Stomach (tissue), 4 donors: Measurements from ENCODE around the gene DPP10.

Source experiments
- CTCF ChIP-seq, 7 experiments: fragments of 450-650 bp in 4 of 7; fragments of 200-600 bp in 3 of 7; sonication (generic) in 3 of 7; IDR thresholded peaks; one replicate each; pipeline ENCODE4 v1.5.1; 2016 to 2019; ENCODE audit warnings: antibody characterized with exemption in 7 of 7, control low read depth in 2 of 7, mild to moderate bottlenecking in 1 of 7
- EP300 ChIP-seq: sonication (generic); formaldehyde crosslinking; IDR thresholded peaks from one replicate; pipeline ENCODE4 v1.6.1; 2017; ENCODE audit warnings: antibody characterized with exemption
- POLR2AphosphoS5 ChIP-seq, 3 donors: sonication (generic); formaldehyde crosslinking; IDR thresholded peaks; one replicate each; pipeline ENCODE4 v1.6.1; 2016; ENCODE audit warnings: antibody characterized with exemption in 3 of 3

DNA sequence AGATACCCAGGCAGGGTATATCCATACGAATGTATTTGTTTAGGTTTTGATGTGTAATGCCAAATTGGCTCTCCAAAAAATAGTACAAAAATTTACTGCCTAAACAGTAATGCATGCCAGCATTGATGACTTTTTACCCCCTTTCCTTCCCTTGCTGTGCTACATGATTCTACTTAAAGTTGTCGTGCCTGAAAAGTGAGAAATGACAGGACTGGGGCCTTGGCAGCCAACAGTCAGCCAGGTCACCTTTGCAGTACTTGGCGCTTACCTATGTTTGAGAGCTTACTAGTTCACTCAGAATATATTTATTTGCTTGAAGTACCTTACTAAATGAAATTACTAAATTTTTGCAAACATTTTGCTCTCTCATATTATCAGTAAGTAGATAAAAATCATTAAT, 1329.1 kb downstream of the DPP10 start:
- TF ChIP-seq CTCF (IDR thresholded peaks at IDR 0.05) = no peak
- no peak for TF ChIP-seq EP300
- TF ChIP-seq POLR2AphosphoS5 (IDR thresholded peaks at IDR 0.05) = no peak
